Measurements from ENCODE around the gene ISCA2.
A peak's percentile ranks its signal among the peaks of the same experiment; 100 is the strongest.
"Not testable (repeated sequence)": the region's sequence is repeated elsewhere in the genome, so short reads cannot be mapped to it uniquely, and the experiment has no call there.

The ISCA2 gene

GRCh38 chr14:74533576-74533975 is 40.0 kb downstream of the ISCA2 start:
- WGBS (ENCODE audit: extremely low coverage, insufficient coverage, insufficient read length) = no CpG with 5 or more reads among the region's 7 CpGs
- Histone ChIP-seq H3K4me3 (ENCODE audit: low read depth, low read length) (peak overlapping the region; percentile 28), H4K12ac (ENCODE audit: low read depth, low read length) (no peak overlapping the region), H4K91ac (ENCODE audit: low read depth, low read length) (no peak overlapping the region), H2BK120ac (ENCODE audit: insufficient read depth, low read length, poor library complexity) (no peak overlapping the region), H3K9me3 (ENCODE audit: insufficient read depth, low read depth, low read length) (no peaks in the 10 kb centered on the region), H4K8ac (ENCODE audit: low read depth, low read length) (no peak overlapping the region), H3K27me3 (ENCODE audit: insufficient read depth, low read length) (no peaks in the 10 kb centered on the region), H3K27ac (ENCODE audit: low read depth, low read length) (no peak overlapping the region), H2BK12ac (ENCODE audit: low read length) (no peak overlapping the region), H3K36me3 (ENCODE audit: control insufficient read depth in 1 of 2, insufficient read depth in 2 of 2, low read length in 2 of 2) (no peaks in the 10 kb centered on the region), H2AFZ (ENCODE audit: insufficient read depth, low read length, poor library complexity) (no peak overlapping the region), H2BK5ac (ENCODE audit: low read depth, low read length, poor library complexity) (no peak overlapping the region), H3K79me2 (ENCODE audit: control insufficient read depth, insufficient read depth, low read length, poor library complexity) (no peaks in the 10 kb centered on the region), H3K4me1 (ENCODE audit: control insufficient read depth in 1 of 2, insufficient read depth in 2 of 2, low read length in 2 of 2) (no peaks in the 10 kb centered on the region), H3K14ac (ENCODE audit: low read length) (no peak overlapping the region), H3K4ac (ENCODE audit: low read depth, low read length) (no peak overlapping the region), H3K4me2 (ENCODE audit: low read length) (no peak overlapping the region), H3K79me1 (ENCODE audit: low read length) (no peaks in the 10 kb centered on the region), H3K9ac (ENCODE audit: low read length) (no peak overlapping the region), H3K18ac (ENCODE audit: low read length) (no peak overlapping the region), H3K23ac (ENCODE audit: low read length) (no peak overlapping the region), H2AK5ac (ENCODE audit: low read length) (no peak overlapping the region)
- DNase-seq = no peak

- no peaks in the 10 kb centered on the region for H3K9me3 ChIP-seq (ENCODE audit: insufficient read depth, low read depth, low read length)
- no peaks in the 10 kb centered on the region for H3K36me3 ChIP-seq (ENCODE audit: control insufficient read depth in 1 of 2, insufficient read depth in 2 of 2, low read length in 2 of 2)
- no peak overlapping the region for H4K8ac ChIP-seq (ENCODE audit: low read depth, low read length)
- H2BK12ac ChIP-seq (ENCODE audit: low read length) = no peak overlapping the region
- no peak overlapping the region for H4K91ac ChIP-seq (ENCODE audit: low read depth, low read length)
- no peak overlapping the region for H3K18ac ChIP-seq (ENCODE audit: low read length)
- H2BK120ac ChIP-seq (ENCODE audit: insufficient read depth, low read length, poor library complexity) = no peak overlapping the region
- H3K9ac ChIP-seq (ENCODE audit: low read length) = peak overlapping the region; percentile 54
- no CpG with 5 or more reads among the region's 10 CpGs for WGBS (ENCODE audit: extremely low coverage, insufficient coverage, insufficient read length)
- DNase-seq = no peak
- no peaks in the 10 kb centered on the region for H3K79me1 ChIP-seq (ENCODE audit: low read length)
- H3K27me3 ChIP-seq (ENCODE audit: insufficient read depth, low read length) = no peaks in the 10 kb centered on the region
- H3K4me1 ChIP-seq (ENCODE audit: control insufficient read depth in 1 of 2, insufficient read depth in 2 of 2, low read length in 2 of 2) = no peaks in the 10 kb centered on the region
- no peak overlapping the region for H3K14ac ChIP-seq (ENCODE audit: low read length)
- H3K23ac ChIP-seq (ENCODE audit: low read length) = no peak overlapping the region
- H2AK5ac ChIP-seq (ENCODE audit: low read length) = no peak overlapping the region
- H3K4ac ChIP-seq (ENCODE audit: low read depth, low read length) = no peak overlapping the region
- H3K4me3 ChIP-seq (ENCODE audit: low read depth, low read length) = no peak overlapping the region
- no peak overlapping the region for H3K27ac ChIP-seq (ENCODE audit: low read depth, low read length)
- H3K79me2 ChIP-seq (ENCODE audit: control insufficient read depth, insufficient read depth, low read length, poor library complexity) = no peaks in the 10 kb centered on the region
- H3K4me2 ChIP-seq (ENCODE audit: low read length) = no peak overlapping the region
- H2BK5ac ChIP-seq (ENCODE audit: low read depth, low read length, poor library complexity) = no peak overlapping the region
- H4K12ac ChIP-seq (ENCODE audit: low read depth, low read length) = no peak overlapping the region
- no peak overlapping the region for H2AFZ ChIP-seq (ENCODE audit: insufficient read depth, low read length, poor library complexity)
These were observed 42.3 kb downstream of the ISCA2 start for GRCh38 chr14:74535756-74536325.

GRCh38 chr14:74536336-74536735 is 42.8 kb downstream of the ISCA2 start:
- not testable (repeated sequence) for H3K79me2 ChIP-seq (ENCODE audit: control insufficient read depth, insufficient read depth, low read length, poor library complexity); H4K91ac ChIP-seq (ENCODE audit: low read depth, low read length); H3K79me1 ChIP-seq (ENCODE audit: low read length); H3K4me3 ChIP-seq (ENCODE audit: low read depth, low read length); H3K27me3 ChIP-seq (ENCODE audit: insufficient read depth, low read length); H3K36me3 ChIP-seq (ENCODE audit: control insufficient read depth in 1 of 2, insufficient read depth in 2 of 2, low read length in 2 of 2); H4K8ac ChIP-seq (ENCODE audit: low read depth, low read length); H3K23ac ChIP-seq (ENCODE audit: low read length); H3K9me3 ChIP-seq (ENCODE audit: insufficient read depth, low read depth, low read length); H2AFZ ChIP-seq (ENCODE audit: insufficient read depth, low read length, poor library complexity); H2BK120ac ChIP-seq (ENCODE audit: insufficient read depth, low read length, poor library complexity); H3K4ac ChIP-seq (ENCODE audit: low read depth, low read length); H3K14ac ChIP-seq (ENCODE audit: low read length); DNase-seq; H3K9ac ChIP-seq (ENCODE audit: low read length); H4K12ac ChIP-seq (ENCODE audit: low read depth, low read length); H2BK5ac ChIP-seq (ENCODE audit: low read depth, low read length, poor library complexity); H3K18ac ChIP-seq (ENCODE audit: low read length); H2BK12ac ChIP-seq (ENCODE audit: low read length); H3K27ac ChIP-seq (ENCODE audit: low read depth, low read length); H3K4me1 ChIP-seq (ENCODE audit: control insufficient read depth in 1 of 2, insufficient read depth in 2 of 2, low read length in 2 of 2); H2AK5ac ChIP-seq (ENCODE audit: low read length); H3K4me2 ChIP-seq (ENCODE audit: low read length)
- WGBS (ENCODE audit: extremely low coverage, insufficient coverage, insufficient read length) = no CpG with 5 or more reads among the region's 3 CpGs

GRCh38 chr14:74538411-74539391 is 45.1 kb downstream of the ISCA2 start:
- Histone ChIP-seq H3K4me2 (ENCODE audit: low read length) (no peak overlapping the region), H2BK120ac (ENCODE audit: insufficient read depth, low read length, poor library complexity) (no peak overlapping the region), H4K8ac (ENCODE audit: low read depth, low read length) (no peak overlapping the region), H4K12ac (ENCODE audit: low read depth, low read length) (no peak overlapping the region), H3K9ac (ENCODE audit: low read length) (no peak overlapping the region), H2BK12ac (ENCODE audit: low read length) (no peak overlapping the region), H2AFZ (ENCODE audit: insufficient read depth, low read length, poor library complexity) (no peak overlapping the region), H3K79me1 (ENCODE audit: low read length) (no peaks in the 10 kb centered on the region), H3K79me2 (ENCODE audit: control insufficient read depth, insufficient read depth, low read length, poor library complexity) (no peaks in the 10 kb centered on the region), H3K4me3 (ENCODE audit: low read depth, low read length) (no peak overlapping the region), H3K4me1 (ENCODE audit: control insufficient read depth in 1 of 2, insufficient read depth in 2 of 2, low read length in 2 of 2) (no peaks in the 10 kb centered on the region), H3K18ac (ENCODE audit: low read length) (no peak overlapping the region), H4K91ac (ENCODE audit: low read depth, low read length) (no peak overlapping the region), H3K14ac (ENCODE audit: low read length) (no peak overlapping the region), H3K27me3 (ENCODE audit: insufficient read depth, low read length) (no peaks in the 10 kb centered on the region), H2AK5ac (ENCODE audit: low read length) (no peak overlapping the region), H3K4ac (ENCODE audit: low read depth, low read length) (no peak overlapping the region), H3K36me3 (ENCODE audit: control insufficient read depth in 1 of 2, insufficient read depth in 2 of 2, low read length in 2 of 2) (no peaks in the 10 kb centered on the region), H3K9me3 (ENCODE audit: insufficient read depth, low read depth, low read length) (no peaks in the 10 kb centered on the region), H2BK5ac (ENCODE audit: low read depth, low read length, poor library complexity) (no peak overlapping the region), H3K27ac (ENCODE audit: low read depth, low read length) (no peak overlapping the region), H3K23ac (ENCODE audit: low read length) (no peak overlapping the region)
- WGBS (ENCODE audit: extremely low coverage, insufficient coverage, insufficient read length) = no CpG with 5 or more reads among the region's 11 CpGs
- DNase-seq = no peak
